D341Med (cell line): Measurements from ENCODE around the gene ZSWIM7.
A peak's percentile ranks its signal among the peaks of the same experiment; 100 is the strongest.

ENCODE experiments used
- DNase-seq: peaks from one replicate; pipeline ENCODE4 v3.0.0; 2012; ENCODE audit warnings: low spot score

ZSWIM7 gene

GRCh38 chr17:15999141-15999973 lies at the start of gene ZSWIM7, which contains the start of gene TTC19:
TSS of gene ZSWIM7 (minus strand) at chr17:15999704. CDS start at chr17:15999594, 110 bp downstream.
TSS of gene TTC19 (plus strand) at chr17:15999824. CDS start at chr17:15999849, 25 bp downstream.
- DNase-seq, result peak; percentile 93

- DNase-seq, result no peak
Observed at GRCh38 chr17:16048811-16049449, 49.4 kb upstream of the ZSWIM7 start.

- DNase-seq, result no peak
Observed at GRCh38 chr17:16046966-16047365, 47.5 kb upstream of the ZSWIM7 start.

GRCh38 chr17:16044487-16044886 lies 45.0 kb upstream of the ZSWIM7 start:
- DNase-seq, result no peak

- DNase-seq, result no peak
Observed at GRCh38 chr17:16040710-16041251, 41.3 kb upstream of the ZSWIM7 start.

- no peak for DNase-seq
Observed at GRCh38 chr17:16037636-16038035, 38.1 kb upstream of the ZSWIM7 start.

- DNase-seq, result no peak
Observed at GRCh38 chr17:16036261-16036660, 36.8 kb upstream of the ZSWIM7 start.

GRCh38 chr17:16033729-16034349 lies 34.3 kb upstream of the ZSWIM7 start:
- no peak for DNase-seq

- no peak for DNase-seq
Observed at GRCh38 chr17:16027708-16028584, 28.4 kb upstream of the ZSWIM7 start.

- DNase-seq, result no peak
Observed at GRCh38 chr17:16026895-16027294, 27.4 kb upstream of the ZSWIM7 start.

- DNase-seq, result no peak
Observed at GRCh38 chr17:16025202-16025601, 25.7 kb upstream of the ZSWIM7 start.

GRCh38 chr17:16023881-16024280 lies 24.4 kb upstream of the ZSWIM7 start:
- no peak for DNase-seq

- no peak for DNase-seq
Observed at GRCh38 chr17:16019347-16019746, 19.8 kb upstream of the ZSWIM7 start.

- no peak for DNase-seq
Observed at GRCh38 chr17:16013943-16014407, 14.5 kb upstream of the ZSWIM7 start.

GRCh38 chr17:16007439-16007838 lies 7.9 kb upstream of the ZSWIM7 start:
- DNase-seq, result no peak

- DNase-seq, result no peak
Observed at GRCh38 chr17:16005636-16006035, 6.1 kb upstream of the ZSWIM7 start.

GRCh38 chr17:16003841-16004240 lies 4.3 kb upstream of the ZSWIM7 start:
- DNase-seq, result no peak

- DNase-seq, result no peak
Observed at GRCh38 chr17:16002708-16003260, 3.3 kb upstream of the ZSWIM7 start.

- no peak for DNase-seq
Observed at GRCh38 chr17:16001226-16001897, 1.9 kb upstream of the ZSWIM7 start.

GRCh38 chr17:15999974-16000827 lies 697 bp upstream of the ZSWIM7 start:
- DNase-seq, result no peak
